Stimulated activated CD4-positive, alpha-beta T cell treated with anti-CD3 and anti-CD28 coated beads, Interleukin-4, amount 100 ng/mL, for 24 hours (primary cell): ENCODE measurements around the gene TRAPPC10.
A peak's percentile ranks its signal among the peaks of the same experiment; 100 is the strongest.

ENCODE experiments used
- DNase-seq: peaks from one replicate; pipeline ENCODE4 v3.0.0-alpha.2; 2020

TRAPPC10 gene

DNA sequence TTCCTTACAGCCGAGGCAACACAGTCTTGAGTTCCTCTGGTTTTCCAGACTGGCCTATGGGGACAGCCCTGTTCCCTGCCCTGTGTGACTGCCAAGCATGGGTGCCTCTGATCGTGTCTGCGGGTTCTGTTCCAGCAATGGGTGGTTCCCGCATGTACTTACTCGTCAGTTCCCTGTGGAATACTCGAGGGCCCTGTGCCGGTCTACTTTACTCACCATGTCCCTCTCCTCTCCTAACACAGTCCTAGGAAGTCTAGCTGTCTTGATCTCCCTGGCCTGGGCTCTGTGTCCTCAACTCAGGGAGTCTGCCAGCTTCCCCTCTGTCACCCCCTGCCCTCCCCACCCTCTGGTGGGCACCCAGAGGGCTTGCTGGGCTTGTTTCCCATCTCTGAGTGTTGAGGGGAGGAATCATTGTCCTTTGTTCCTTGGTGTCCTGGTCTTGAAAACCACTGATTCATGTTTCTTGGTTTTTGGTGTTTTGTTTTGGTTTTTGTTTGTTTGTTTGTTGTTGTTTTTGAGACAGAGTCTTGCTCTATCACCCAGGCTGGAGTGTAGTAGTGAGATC, 36.0 kb downstream of the TRAPPC10 start:
- DNase-seq, result no peak

DNA sequence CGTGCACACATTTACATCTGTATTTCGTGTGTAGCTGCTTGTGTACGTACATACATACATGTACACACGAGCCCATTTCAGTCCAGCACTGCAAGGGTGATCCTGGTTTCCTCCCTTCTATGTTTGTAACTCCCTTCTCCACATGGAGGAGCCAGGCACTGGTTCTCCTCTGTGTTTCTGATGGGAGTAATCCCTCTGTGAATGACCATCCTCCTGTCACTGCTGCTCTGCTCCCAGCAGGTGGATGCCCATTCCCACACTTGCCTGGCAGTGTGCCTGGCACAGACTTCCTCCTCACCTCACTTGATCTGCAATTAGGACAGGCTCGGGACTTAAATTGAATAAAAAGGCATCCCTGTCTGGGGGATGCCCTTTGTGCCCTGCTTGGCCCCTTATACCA, 37.1 kb downstream of the TRAPPC10 start:
- no peak for DNase-seq

DNA sequence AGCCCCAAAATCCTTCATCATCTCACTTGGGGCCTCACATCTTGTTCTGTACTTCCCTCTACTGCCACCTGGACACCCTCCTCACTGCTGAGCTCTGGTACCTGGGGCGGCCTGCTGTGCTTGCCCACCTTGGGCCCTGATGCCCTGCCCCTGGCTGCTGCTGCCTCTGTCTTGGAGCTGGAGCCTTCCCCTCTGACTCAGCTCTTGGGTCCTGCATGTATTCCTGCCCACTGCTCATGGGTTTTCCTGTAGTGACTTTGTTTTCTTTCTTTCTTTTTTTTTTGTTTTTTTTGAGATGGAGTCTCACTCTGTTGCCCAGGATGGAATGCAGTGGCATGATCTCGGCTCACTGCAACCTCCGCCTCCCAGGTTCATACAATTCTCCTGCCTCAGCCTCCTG, 37.5 kb downstream of the TRAPPC10 start:
- DNase-seq, result no peak

DNA sequence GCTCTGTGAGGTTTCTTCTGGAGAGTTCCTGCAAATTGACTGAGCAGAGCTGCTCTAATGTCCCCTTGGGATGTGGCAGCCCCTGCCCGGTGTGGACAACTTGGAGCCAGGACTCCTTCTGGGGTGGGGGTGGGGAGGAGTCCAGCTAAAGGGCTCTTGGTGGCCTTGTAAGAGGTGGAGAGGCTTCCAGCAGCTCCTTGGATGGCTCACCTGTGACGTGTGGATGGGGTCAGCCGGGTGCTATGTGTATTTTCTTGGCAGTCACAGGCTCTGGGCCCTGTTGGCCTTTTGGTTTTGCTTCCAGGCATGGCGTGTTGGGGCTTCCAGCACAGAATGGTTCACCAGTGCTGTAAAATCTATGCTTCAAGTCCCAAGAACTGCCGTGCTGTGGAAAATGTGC, 38.2 kb downstream of the TRAPPC10 start:
- DNase-seq, result no peak

DNA sequence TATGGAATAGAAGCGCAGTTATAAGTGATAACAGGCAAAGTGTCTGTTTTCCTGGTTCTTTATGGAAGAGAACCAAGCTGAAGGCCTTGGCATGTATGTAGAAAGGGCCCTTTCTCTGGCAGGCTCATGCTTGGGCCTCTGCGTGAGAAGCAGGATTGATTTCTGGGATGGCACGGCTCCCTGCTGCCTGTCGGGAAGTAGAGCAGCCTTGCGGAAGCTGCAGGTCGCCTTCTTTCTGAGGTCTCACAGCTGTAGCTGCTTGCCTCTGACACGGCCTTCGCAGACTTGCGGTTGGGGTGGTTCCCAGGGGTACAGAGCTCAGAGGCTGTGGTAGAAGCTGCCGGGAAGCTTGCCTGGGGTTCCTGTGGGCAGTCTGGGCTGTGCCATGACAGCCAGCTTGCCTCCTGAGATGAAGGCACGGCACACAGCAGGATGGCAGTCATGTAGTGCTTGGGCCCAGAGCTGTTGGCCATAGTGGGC, 39.4 kb downstream of the TRAPPC10 start:
- no peak for DNase-seq

DNA sequence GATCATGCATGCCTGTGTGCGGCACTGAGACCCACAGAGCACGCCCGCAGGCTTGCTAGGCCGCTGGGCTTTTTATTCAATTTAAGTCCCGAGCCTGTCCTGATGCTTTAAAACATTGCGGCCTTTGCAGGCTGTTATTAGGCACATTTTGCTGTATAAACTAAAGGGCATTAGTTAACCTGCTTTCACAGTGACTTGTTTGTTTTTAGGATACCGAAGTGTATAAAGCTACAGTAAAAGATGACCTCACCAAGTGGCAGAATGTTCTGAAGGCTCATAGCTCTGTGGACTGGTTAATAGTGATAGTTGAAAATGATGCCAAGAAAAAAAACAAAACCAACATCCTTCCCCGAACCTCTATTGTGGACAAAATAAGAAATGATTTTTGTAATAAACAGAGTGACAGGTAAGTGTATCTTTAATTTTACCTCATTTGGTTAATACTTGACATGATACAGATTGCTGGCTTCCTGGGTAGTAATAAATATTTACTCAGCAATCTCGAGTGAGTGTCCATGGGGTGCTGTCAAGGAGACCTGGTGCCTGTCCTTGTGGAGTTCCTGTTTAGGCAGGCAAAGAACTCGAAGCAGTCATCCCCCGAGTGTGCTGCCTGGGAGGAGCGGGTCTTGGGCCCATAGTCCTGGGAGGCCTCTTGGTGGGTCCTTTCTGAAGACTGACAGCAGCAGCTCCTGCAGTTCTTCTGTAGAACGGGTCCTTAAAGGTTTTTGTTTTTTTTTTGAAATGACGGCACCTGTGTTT, 40.1 kb downstream of the TRAPPC10 start:
- no peak for DNase-seq

DNA sequence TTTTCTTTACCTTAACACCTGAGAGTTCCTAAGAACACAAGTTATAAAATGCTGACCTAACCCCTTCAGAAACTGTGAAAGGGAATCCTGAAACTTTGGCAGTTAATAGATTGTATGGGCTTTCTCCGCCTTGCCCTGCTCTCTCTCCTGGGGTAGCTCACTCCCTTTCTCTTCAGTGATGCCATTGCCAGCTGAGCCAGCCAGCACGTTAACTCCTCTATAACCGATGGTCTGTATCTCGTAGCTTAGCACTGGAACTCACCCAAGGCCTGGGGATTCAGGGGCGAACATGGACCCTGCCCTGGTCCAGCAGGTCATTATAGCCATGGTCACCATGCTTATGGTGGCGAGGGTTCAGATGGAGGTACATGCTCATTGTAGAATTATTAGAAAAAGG, 40.7 kb downstream of the TRAPPC10 start:
- DNase-seq, result no peak

DNA sequence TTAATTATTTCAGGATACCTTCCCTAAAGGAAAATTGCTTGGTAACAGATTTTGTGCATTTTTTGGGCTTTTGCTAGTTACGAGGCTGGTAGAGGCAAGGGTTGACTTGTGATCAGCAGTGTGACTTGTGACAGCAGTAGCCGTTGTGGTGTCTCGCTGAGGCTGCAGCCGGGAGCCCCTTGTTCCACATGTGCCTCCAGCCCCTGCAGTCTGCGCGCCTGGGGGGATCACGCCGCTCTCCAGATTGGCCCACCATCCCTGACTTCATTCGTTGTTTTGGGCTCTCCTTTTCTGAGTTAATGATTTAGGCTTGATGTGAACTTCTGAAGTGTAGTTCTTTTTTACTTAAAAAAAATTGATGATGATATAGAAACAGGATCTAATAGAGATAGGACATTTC, 41.5 kb downstream of the TRAPPC10 start:
- DNase-seq, result no peak

DNA sequence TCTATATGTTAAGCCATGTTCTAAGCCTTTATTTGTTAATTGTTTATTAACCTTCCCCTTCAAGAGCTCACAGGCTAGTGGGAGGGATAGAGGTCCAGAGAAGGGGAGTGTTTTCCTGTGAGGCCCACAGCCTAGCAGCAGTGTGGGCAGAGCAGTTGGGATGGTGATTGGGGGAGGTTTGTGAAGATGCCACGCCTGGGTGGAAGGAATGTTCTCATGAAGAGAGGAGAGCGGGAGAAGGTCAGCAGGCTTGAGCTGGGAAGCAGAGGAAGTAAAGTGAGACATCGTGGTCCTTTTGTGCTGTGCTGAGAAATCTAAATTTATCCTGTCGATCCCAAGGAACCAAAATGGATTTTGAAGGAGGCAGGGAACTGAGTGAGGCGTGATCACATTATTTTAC, 42.6 kb downstream of the TRAPPC10 start:
- no peak for DNase-seq

DNA sequence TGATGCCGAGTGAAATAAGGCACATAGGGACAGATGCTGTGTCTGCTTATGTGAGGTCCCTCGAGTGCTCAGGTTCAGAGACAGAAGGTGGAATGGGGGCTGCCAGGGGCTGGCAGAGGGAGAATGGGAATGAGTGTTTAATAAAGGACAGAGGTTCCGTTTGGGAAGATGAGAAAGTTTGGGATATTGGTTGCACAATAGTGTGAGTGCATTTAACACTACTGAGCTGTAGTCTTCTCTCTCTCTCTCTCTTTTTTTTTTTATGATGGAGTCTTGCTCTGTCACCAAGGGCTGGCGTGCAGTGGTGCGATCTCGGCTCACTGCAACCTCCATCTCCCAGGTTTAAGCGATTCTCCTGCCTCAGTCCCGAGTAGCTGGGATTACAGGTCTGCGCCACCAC, 44.9 kb downstream of the TRAPPC10 start:
- no peak for DNase-seq

DNA sequence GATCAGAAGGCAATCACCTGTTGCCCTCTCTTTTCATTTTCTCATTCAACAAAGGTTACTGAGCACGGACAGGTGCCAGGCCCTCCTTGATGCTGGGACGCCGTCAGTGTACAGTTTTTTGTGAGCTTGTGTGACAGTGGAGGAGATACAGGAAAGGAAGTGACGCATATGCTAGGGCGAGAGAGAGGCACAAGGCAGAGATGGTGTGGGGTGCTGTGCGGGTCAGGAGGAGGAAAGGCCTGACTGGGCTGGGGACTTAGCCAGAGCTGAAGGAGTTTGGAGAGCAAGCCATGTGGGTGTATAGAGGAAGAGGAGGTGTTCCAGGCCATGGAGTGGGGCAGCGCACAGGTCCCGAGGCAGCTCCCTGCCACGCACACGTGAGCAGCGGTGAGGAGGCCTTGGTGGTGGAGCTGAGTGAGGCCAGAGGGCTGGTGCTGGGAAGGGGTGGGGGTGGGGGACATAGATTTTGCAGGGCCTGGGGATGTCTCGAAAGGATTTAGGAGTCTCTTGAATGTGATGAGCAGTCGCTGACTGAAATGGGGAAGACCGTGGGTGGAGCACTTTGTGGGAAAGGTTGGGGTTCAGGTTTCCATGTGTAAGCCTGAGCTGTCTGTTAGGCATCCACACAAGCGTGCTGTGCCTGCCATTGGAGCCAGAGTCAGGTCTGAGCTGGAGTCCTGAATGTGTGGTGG, 46.0 kb downstream of the TRAPPC10 start:
- DNase-seq, result peak; percentile 59

DNA sequence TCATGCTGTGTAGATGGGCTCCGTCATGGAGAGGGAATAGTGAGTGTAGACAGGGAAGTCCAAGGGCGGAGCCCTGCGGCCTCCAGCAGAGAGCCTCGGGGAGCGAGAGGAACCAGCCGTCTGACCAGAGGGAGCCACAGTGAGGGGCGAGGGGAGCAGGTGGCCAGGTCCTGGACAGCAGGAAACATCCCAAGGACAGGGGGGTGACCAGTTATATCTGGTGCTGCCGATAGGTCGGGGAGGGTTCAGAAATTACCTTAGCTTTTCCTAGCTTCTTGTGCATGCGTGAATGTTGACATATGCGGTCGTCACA, 46.5 kb downstream of the TRAPPC10 start:
- no peak for DNase-seq

DNA sequence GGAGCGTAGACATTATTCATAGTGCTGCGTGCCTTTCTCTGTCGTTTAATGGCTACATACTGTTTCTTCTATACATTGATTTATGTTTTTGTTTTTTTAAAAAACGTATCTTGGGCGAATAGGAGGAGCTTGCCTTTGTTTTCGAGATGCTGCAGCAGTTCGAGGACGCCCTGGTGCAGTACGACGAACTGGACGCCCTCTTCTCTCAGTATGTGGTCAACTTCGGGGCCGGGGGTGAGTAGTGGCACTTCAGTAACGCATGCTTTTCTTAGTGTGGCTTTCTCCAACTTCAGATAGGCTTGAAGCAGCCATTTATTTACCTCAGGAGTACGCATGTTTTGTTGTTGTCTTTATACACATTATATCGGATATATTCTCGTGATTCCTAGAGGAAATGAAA, 46.9 kb downstream of the TRAPPC10 start:
- no peak for DNase-seq

DNA sequence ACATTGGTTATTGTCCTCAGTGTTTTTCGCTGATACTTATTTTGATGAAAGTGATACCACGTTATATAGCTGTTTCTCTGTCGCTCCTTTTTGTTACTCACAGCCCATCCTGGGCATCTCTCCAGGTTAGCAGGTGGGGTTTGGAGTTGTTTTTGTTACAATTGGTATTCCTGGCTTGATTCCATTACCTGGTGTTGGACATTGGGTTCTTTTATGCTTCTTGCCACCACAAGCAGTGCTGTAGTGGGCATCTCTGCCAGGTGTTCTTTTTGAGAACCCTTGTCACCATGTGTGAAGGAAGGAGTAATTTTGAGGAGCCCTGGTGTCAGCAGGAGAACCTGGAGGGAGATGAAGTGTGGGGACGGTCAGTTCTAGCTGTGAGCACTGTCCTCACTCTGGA, 47.6 kb downstream of the TRAPPC10 start:
- no peak for DNase-seq

DNA sequence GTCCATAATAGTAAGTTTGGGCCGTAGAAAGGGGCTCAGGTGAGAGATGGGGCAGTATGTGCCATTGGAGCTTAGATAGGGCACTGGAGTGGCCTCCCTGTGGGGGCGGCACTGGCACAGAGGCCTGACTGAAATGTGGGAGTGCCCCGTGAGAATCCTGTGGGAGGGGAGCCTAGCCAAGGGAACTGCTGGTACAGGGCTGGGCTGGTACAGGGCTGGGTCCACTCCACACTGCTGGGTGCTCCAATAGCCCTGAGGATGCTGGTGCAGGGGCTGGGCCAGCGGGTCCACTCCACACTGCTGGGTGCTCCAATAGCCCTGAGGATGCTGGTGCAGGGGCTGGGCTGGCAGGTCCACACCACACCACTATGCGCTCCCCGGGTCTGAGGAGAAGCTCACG, 50.3 kb downstream of the TRAPPC10 start:
- DNase-seq, result no peak

DNA sequence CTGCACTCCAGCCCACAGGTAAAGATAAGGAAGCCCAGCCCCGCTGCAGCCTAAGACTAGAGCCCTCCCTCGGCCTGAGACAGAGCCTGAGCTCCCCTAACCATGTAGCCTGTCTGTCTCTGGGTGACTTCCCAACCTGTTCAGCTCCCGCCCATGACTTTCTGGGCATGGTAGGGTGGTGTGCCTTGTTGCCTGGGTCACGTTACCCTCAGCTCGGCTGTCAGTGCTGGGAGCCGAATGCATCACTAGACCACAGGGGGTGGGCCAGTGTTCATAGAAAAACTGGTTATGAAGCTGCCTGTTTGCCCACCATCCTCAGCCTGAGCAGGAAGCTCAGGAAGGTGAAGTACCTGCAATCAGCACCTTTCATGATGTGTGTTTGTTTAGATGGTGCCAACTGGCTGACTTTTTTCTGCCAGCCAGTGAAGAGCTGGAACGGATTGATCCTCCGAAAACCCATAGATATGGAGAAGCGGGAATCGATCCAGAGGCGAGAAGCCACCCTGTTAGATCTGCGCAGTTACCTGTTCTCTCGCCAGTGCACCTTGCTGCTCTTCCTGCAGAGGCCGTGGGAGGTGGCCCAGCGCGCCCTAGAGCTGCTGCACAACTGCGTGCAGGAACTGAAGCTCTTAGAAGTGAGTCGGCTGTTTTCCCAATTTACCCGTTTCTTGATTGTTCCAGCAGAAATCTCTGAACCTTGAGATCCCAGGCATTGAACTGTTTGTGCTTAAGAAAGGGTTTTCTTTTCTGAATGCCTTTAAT, 51.2 kb downstream of the TRAPPC10 start:
- DNase-seq, result no peak

DNA sequence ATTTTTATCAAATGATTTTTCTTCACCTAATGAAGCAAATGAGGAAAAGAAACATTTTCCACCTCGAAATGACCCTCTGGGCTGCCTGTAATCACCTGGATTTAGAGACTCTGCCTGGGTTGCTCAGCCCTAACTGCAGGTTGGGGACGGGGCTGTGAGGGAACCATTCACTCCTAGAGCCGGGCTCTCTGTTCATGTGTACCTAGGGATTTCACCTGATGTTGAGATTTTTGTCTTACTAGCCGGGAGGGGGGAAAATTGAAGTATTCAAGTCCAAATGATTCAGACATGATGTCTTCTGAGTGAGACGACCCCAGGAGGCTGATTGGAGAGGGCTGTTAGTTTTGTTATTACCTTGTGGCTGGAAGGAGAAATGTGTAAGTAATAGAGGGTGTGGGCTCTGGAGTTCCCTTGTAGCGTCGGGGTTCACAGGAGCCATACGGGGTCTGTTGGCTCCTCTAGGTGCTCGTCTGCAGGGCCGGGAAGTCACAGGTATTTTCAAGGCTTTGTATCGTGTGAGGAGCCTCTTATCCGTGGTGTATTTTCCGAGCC, 52.8 kb downstream of the TRAPPC10 start:
- no peak for DNase-seq

DNA sequence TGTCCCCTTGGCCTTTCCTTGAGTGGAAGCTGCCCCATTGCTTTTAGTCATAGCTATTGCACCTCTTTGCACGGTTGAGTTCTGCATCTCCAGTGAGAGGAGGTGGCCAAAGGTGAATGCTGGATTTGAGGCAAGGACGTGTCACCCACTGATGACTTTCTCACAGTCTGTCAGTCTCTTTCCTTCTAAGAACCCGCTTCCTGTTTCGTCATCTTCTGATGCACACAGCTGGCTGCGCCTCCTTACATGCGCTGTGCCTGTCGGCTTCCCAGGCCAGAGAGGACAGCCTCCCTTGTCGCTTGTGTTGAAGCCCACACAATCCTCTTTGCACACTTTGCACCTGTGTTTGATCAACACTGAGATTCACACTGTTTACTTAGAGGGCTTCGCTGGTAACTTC, 53.3 kb downstream of the TRAPPC10 start:
- DNase-seq, result peak; percentile 78

DNA sequence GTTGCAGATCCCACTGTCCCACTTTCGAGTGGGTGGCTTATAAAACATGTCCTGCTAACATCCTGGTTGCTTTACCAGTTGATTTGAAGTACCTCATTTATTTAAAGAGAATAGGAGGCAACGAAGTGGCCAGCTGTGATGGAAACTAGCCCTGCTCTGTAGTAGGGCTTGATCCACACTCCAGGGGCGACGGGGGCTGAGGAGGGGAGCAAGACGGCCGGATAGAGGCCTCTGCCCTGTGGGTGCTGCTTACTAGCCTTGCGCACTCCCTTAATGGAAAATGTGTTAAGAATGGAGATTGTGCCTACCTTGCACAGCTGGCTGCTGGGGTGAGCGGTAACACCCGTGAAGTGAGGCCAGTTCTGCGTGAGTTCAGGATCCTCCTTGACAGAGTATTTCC, 54.0 kb downstream of the TRAPPC10 start:
- DNase-seq, result no peak

DNA sequence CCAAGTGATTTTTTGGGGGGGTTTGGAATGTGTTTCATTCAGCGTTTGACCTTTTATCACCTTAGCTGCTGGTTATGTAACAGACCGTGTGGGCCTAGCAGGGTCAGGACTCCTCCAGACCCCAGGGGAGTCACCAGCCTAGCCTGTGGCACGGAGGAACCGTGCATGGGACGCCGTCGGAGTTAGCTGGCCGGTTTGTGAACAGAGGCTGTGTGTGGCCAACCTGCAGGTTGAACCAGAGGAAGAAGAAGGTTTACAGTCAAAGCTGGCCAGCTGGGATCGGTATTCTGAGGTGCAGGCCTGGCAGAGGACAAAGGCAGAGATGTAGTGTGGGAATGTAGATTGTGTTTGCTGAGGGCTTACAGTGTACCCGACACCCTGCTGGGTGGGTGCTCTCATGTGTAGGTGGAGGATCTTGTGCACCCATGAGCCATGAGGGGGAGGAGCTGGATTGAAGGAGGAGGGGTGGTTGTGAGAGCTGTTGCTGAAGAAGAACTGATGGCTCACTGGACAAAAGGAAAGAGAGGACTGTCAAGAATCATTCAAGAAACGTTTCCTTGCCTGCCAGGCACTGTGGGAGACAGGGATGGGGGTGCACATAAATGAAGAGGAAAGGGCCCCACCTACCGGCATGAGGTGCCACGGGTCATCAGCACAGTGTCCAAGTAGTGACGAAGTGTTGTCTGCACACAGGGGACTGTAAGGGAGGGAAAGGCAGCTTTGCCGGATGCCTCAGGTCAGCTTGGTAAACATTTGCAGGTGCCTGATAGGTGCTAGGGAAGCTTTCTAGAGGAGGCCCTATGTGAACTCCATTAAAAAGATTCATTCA, 55.1 kb downstream of the TRAPPC10 start:
- DNase-seq, result no peak

DNA sequence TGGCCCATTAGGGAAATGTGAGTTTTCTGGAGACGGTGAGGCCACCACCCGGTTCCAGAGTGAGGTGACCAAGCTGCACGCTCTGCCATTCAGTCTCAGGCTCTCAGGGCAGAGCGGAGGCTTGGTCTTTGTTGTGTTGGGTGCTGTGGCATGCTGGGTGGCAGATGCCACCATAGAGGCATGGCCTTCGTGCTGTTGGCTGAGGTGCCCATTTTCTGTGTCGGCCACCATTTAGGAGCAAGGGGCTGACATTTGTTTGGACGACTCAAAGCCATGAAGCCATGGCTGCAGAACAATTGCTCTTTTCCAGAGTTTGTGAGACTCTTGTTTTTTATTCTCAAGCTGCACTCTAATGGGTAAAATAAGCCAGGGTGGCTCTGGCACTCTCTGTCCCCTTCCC, 58.3 kb downstream of the TRAPPC10 start:
- no peak for DNase-seq

DNA sequence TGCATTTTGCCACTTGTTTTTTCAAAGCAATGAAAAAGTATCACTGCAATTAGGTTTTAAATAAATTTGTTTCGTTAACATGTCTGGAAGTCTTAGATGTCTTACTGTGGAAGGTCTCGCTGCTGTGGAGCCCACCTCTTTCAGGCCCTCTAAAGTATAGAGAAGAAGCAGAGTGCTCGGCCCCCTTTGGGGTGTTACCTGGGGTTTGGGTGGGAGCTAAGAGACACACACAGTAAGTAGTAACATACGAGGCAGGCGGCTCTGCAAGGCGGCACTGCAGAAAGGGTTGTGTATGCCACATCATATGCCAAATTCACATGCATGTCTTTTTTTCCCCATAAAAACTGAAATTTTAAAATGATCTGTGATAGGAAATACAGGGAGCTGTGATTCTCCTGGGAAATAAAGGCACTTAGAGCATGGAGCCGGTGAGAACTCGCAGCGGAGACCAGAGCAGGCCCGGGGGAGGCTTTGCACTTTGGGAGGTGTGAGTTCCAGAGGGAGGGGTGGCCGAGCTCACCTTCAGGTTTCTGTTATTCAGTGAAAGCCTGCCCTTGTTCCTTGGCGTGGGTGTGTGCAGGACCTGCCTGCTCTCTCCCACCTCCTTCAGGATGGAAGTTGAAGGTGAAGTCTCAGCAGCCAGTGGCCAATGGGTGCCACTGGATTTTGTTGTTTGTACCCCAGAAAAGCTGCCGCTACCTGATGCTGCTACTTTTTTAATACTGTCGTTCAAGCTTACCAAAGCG, 59.4 kb downstream of the TRAPPC10 start:
- DNase-seq, result no peak
